GM19455 (cell line): Measurements from ENCODE around the gene MGLL.
"Not testable (repeated sequence)": the region's sequence is repeated elsewhere in the genome, so short reads cannot be mapped to it uniquely, and the experiment has no call there.

Source experiments
- ATAC-seq: cut with Tn5 transposase; IDR thresholded peaks from one replicate; pipeline ENCODE4 v1.9.1; 2021; ENCODE audit not compliant: unreplicated experiment

MGLL gene

DNA sequence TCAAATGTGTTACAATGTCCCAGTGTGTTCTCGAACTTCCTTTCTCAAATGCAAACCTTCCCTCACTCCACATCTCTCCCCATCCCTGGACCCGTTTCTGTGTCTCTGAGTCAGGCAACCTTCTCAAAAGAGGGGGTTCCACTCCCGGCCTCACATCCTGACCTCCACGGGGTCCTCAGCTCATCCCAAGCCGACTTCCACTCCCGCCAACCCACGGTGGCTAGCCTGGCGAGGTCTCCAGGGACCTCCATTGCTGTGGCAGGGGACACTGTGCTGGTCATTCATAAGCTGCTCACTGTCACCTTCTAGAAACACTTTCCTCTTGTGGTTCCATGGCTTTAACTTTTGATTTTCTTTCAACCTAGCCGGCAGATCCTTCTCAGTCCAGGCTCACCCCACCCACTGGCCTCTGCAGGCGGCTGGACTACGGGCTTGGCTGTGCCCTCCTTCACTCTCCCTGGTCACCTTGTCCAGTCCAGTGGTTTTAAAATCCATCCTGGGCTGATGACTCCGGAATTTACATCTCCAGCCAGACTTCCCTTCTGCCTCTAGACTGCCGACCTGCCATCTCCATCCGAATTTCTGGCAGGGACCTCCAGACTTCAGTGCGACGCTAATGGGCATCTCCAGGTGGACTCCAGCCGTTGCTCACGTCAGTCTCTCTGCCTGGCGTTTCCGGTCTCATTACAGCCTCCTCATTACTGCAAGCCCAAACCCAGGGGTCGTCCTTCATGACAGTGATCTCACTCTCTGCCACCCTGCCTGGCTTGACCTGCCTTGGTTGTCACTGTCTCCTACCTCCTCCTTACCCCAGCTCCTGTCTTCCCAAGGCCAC lies 129.6 kb downstream of the MGLL start:
- no peak for ATAC-seq

DNA sequence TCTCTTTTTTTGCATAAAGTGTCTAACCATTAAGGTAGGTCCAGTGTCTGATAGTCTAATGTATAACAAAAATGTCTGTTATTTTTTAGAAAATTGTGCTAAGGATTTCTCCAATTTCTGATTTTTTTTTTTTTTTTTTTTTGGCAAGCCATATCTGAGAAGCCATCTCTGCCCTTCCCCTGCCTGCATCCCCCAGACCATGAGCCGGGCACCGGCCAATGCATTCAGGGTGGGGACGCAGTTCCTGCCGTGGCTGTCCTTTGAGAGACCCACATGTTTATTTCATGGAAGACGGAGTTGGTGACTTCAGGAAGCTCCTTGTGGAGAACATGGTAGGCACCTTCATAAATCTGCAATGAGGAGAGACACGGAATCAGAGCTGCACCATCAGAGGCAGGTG lies 130.3 kb downstream of the MGLL start:
- ATAC-seq, result no peak

DNA sequence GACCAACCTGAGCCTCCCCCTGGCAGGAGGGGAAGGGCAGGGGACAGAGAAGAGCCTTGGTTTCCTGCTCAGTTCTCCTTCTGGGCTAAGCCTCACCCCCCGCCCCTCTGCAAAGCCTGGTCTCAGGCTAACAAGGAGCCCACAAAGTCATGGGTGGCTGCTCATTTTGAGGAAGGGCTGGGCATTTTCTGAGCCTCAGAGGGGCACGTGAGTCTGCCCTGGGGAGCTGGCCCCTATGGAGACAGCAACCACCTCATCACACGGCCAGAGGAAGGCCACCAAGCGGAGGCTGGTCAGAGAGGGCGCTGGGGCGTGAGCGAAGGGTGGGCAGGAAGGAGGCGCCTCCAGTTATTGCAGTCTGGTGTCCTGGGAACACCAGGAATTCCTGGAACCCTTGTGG lies 130.8 kb downstream of the MGLL start:
- ATAC-seq, result no peak

DNA sequence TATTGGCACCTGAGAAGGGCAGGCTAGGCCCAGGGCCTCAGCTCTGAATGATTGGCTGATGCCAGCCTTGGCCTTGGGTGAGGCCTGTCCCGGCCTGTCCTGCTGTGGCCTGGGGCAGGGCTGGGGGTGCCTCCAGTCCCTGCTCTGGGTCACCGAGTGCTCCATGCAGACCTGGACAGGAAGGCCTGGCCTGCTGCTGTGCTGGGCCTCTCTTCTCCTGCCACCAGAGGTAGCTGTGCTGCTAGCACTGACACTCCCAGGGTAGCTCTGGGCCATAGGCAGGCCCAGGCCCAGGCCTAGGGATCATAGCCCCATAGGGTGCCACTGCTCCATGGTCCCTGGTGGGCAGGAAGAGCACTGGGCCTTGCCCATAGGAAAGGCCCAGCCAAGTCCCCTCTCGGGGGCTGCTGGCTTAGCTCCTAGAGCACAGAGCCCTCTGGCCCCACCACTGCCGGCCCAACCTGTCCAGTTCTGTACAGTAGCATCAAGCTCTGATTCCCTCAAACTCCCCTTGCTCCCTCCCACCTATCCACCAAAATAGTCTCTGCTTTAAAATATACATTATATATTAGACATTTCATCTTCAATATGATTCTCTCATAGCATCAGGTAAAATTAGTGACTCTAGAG lies 131.4 kb downstream of the MGLL start:
- no peak for ATAC-seq

DNA sequence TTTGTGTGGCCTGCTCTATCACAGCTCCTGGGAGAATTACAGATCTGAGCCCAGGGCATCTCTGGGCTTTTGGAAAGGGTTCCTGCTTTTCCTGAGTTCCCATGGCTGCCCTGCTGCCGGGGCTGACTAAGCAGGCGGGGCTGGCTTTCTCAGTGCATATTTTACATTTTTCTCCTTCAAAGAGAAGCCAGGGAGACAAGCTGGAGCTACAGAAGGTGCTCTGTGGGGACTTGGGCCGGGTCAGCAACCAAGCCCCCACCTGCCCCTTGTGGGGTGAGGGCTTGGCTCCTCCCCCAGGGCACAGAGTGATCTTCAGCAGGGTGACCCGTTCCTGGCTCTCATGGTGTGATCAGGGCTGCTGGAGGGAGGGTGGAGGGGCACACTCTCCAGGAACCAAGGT lies 132.2 kb downstream of the MGLL start:
- no peak for ATAC-seq

DNA sequence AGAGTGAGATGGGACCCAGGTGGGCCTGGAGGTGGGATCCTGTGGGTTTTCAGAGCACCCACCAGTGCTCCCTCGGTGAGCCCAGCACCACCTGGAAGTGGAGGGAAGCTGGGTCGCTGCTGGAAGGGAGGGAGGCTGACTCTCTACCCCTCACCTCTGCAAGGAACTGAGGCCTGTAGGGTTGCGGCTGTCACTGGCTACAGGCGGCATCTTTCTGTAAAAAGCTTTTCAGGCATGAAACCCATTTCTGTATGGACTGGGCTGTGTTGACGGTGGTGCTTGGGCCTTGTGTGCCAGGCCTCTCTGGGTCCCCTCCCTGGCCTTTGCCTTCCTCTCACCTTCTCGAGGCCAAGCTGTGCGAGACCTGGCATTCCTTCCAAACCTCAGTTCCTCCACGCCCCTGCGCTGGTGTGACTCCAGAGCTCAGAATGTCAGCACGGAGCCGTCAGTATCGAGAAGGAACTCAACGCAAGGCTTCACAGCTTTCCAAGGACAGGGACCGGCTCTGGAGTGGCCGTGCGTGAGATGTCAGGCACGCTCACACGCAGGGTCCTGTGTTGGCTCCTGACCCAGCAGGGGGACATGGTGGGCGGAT lies 133.0 kb downstream of the MGLL start:
- ATAC-seq, result no peak

DNA sequence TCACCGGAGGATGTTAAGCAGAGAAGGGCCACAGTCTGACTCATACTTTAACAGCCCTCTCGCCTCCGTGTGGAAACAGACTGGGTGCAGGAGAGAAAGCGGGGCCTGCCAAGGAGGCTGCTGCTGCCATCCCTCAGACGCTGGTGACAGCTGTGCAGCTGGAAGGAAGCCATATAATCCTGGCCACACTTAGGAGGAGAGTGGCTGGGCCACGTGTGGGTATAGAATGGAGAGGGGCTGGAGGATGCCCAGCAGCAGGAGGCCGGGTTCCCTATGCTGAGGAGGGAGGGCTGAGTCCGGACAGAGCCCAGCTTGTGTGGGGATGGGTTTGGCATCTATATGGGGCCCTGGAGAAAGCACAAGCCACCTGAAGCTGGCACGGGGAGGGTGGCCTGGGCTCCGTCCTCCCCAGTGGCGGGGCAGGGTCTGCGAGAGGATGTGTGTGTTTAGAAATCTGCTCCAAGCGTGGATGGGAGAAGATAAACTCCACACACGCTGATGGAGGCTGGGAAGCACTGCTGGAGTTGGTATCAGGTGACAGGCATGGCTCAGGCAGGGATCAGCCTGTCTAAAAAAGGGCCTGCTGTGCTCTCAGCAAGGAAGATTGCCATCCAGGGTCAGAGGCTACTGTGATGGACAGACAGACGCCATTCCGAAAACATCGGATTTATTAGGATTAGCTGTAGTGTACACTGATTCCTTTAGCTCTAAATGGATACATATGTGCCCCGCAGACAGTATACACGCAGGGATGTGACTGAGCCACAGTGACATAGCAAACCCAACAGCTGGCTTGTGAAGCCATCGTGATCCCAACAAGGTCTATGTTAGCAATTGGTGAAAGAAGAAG lies 133.7 kb downstream of the MGLL start:
- ATAC-seq, result no peak

DNA sequence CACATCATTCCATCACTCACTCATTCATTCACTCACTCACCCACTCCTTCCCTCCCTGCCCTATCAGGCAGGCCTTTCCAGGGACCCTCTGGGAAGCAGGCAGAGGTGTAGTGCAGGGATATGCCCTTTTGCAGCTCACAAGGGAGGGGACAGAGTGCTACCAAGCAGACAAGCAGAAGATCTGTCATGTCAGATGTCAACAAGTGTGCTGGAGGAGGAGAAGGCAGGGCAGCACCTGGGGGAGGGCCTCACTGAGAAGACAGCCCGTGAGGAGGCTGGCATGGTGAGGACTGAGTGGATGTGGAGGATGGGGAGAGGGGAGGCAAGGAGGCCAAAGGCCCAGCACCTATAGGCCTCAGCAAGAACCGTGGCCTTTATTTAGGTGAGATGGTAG lies 134.3 kb downstream of the MGLL start:
- no peak for ATAC-seq

DNA sequence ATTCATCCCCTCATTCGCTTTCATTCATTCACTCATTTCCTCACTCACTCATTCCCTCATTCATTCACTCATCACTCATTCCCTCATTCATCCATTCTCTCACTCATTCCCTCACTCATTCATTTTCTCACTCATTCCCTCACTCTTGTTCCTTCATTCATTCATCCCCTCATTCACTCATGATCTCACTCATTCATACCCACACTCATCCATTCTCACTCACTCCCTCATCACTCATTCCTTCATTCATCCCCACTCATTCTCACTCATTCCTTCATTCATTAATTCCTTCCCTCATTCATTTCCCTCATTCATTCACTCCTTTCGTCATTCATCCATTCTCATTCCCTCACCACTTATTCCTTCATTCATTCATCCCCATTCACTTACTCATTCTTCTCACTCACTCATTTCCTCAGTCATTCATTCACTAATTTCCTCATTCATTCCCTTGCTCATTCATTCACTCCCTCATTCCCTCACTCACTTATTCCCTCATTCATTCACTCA lies 135.0 kb downstream of the MGLL start:
- ATAC-seq, result no peak

DNA sequence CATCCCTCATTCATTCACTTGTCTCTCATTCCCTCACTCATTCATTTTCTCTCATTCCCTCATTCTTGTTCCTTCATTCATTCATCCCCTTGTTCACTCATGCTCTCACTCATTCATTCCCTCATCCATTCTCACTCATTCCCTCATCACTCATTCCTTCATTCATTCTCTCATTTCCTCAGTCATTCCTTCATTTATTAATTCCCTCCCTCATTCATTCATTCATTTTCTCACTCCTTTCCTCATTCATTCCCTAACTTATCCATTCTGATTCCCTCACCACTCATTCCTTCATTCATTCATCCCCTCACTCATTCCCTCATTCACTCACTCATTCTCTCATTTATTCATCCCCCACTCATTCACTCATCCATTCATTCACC lies 135.8 kb downstream of the MGLL start:
- ATAC-seq, result no peak

DNA sequence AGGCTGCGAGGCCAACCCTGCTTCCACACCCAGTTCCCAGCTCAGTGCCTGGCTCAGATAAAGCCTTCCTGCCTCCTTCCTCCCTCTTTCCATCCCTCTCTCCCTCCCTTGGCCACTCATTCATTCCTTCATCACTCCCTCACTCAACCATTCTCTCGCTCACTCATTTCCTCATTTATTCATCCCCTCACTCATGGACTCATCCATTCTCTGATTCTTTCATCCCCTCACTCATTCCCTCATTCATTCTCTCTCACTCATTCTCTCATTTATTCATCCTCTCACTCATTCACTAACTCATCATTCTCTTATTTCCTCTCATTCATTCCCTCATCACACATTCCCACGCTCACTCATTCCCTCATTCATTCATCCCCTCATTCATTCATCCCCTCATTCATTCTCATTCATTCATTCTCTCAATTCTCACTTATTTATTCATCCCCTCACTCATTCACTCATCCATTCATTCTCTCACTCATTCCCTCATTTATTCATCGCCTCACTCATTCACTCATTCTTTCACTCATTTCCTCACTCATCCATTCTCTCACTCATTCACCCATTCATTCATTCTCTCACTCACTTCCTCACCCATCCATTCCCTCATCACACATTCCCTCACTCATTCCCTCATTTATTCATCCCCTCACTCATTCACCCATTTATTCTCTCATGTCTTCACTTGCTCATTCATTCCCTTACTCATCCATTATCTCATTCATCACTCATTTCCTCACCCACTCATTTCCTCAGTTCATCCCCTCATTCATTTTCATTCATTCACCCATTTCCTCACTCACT lies 136.4 kb downstream of the MGLL start:
- ATAC-seq, result no peak

DNA sequence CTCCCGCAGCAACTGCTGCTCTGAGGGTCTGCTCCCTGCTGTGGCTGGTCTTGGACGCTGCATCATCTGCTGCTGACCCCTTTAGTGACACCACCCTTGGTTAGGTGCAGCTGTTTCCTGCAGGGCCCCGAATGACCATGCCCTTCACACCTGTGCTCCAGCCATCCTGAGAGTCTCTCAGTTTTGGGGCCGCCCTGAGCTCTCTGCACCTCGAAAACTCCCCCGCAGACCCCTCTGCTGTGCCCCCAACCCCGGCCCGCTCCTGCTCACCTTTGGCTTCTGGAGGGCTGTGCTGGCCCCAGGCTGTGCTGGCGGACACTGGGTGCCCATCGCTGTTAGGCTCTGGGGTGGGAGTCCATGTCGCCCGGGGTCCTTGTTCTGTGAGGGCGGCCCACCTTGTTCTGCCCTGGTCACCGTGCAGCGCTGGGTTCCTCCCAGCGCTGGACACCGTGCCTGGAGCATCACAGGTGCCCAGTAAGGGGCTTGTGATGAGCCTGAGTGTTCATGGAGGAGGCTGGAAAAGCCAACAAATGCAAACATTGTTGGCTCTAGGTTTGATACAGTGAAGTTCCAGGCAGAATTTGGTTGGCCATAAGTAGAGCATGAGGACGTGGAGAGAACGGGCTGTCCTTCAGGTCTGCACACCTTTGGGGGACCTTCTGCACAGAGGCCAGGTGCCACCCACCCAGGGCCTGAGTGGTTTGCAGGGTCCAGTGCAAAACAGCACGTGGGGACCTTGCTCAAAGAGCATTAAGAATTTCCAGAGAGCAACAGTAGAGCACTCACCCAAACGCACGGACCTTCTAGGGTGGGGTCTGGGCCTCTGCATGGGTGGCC lies 137.2 kb downstream of the MGLL start:
- no peak for ATAC-seq

DNA sequence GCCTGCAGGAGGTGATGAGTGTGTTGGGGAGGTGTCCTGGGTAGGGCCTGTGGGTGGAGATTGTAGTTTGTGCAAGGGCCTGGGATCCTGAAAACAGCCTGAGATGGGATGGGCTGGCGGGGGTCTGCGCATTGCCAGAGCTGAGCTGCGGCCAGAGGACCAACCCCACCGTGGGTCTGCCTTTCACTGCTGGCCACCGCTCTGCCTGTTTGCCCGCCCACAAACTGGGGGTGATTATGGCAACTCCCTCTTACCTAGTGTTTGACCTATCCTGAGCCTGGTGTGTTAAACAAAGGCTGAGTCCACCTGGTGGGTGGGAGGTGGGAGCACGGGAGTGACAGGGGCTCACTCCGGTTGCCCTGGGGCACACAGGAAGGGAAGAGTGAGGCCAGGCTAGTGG lies 139.8 kb downstream of the MGLL start:
- no peak for ATAC-seq

DNA sequence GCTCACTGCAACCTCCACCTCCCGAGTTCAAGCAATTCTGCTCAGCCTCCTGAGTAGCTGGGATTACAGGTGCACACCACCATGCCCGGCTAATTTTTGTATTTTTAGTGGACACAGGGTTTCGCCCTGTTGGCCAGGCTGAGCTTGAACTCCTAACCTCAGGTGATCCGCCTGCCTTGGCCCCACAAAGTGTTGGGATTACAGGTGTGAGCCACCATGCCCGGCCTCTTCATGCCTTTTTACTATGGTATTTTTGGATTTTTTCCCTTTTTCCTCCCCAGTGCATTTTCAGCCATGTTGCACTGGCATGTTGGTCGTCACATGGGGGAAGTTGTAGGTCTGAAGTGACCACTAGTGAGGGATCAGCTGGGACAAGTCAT lies 140.2 kb downstream of the MGLL start:
- not testable (repeated sequence) for ATAC-seq

DNA sequence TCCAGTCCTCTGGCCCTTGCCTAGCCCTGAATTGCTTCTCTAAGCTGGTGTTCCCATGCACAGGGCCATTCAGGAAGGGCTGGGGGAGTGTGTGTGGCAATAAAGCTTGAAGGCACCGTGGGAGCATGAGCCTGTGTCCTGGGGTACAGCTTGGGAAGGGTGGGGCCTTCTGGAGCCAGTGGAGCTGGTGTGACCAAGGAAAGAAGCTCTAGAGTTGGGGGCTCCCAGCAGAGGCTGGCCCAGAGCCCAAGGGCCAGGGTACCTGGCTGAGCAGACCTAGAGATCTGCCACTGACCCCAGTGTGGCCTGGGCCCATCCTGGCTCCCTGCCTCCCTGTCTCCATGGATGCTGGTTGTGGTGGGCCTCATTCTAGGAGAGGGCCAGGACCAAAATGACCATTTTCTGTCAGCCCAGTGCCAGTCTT lies 141.5 kb downstream of the MGLL start:
- ATAC-seq, result no peak

DNA sequence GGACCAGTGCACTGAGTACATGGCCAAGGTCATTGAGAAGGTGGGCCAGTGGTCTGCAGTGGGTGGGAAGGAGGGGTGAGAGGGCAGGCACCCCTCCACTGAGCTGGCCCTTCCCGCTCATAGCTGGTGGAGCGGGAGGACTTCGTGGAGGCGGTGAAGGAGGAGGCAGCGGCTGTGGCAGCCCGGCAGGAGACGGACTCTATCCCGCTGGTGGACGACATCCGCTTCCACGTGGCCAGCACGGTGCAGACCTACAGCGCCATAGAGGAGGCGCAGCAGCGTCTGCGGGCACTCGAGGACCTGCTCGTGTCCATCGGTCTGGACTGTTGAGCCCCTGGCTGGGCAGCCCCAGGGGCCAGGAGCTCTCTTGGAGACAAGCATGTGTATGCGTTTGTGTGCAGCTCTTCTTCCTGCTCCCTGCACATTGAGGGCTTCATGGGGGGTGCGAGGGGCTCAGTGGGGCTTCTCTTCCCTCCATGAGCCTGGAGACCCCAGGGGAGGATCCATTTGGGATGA lies 142.1 kb downstream of the MGLL start:
- no peak for ATAC-seq

DNA sequence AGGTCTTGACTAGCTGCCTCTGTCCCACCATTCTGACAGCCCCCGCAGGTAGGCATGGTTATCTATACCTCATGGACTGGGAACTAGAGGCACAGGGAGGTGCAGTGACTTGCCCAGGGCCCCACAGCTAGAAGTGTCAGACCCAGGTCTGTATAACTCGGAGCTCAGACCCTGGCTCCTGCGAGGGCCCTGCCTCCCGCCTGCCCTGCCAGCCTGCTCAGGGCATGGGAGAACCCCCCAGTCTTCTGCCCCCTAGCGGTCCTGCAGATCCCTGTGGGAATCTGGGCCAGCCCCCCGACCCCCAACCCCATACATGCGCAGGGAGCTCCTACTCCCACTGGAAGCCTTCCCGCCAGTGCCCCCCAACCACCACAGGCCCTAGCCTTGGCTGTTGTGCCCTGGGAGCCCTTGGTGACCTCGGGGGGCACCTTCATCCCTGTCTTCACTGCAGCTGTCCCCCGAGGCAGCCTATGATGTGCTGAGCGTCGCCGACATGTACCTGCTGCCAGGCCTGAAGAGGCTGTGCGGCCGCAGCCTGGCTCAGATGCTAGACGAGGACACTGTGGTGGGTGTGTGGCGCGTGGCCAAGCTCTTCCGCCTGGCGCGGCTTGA lies 142.7 kb downstream of the MGLL start:
- ATAC-seq, result no peak

DNA sequence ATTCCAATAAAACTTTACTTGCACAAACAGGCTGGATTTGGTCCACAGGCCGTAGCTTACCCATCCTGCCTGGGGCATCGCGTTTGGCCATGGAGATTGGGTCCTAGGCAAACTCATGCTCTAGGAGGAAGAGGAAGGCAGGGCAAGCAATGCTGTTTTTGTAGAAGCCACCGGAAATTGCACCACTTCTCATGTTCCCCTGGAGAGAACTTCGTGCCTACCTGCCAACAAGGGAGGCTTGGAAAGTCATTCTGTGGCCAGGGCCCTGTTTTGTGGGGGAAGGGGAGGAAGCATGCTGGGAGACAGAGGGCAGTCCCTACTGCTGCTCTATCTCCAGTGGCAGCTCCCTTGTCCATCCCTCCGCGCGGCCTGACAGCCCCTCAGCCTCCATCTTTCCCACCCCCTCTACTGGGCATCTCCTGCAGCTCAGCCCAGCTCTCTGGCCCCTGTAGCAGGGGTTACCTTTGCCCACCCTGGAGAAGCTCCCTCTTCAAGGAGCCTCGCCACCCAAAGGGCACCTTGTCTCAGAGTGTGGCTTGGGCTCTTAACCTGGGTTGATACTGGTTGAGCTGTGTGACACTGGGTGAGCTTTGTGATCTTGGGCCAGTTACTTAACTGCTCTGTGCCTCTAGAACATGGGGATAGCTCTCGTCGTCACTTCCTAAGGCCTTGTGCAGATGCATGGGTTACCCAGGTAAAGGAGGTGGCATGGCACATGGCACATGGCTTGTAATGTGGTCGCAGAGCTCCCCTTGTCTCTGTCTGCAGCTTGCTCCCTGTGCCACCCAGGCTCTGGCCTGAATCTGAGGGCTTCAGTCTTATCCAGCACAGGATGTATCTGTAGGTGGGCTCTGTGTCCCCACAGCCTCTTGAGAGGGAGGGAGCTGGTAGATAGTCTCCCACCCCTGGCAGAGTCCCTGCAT lies 143.4 kb downstream of the MGLL start:
- ATAC-seq, result no peak
